ENCODE data around the gene SLC35D2.

DNA sequence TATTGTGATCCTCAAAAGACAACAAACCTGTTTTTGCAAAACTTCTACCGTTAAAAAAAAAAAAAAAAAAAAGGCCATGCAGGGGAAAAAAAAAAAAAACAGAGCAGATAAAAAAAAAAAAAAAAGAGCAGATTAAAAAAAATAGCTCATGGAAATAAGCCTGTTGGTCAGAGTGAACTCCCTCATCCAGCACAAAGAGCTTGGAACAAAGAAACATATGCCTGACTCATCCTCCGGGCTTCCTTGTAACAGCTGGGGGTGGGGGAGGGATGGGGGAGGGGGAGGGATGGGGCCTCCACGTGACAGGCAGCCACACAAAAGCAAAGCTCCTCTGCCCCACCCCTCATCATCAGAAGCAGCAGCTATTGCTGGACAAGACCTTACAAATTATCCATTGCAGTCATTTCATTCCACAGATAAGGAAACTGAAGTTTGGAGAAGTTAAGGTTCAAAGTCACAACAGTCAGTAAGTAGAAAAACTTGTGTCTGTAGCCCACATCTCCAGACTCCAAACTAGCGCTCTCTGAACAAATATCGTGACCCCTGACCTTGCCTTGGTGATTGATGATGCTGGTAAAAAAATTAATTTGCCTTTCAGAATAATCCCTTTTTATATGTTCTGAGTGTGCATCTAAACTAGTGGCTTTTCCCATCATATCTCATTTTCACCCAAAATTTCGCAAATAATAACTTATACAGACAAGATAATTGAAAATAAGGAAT lies 38.9 kb downstream of the SLC35D2 start:
- TF ChIP-seq CTCF (IDR thresholded peaks at IDR 0.05) = no peak
- TF ChIP-seq EP300 (IDR thresholded peaks at IDR 0.05) = no peak
- TF ChIP-seq POLR2A (IDR thresholded peaks at IDR 0.05) = no peak
